CD4-positive, alpha-beta T cell (primary cell): ENCODE results near the gene HTR2A. TPM values are rescaled to one million over a fixed set of nuclear protein-coding genes. Genes with fewer than 3 reads are reported as not detected.
A peak's percentile ranks its signal among the peaks of the same experiment; 100 is the strongest.

Experiments
- ATAC-seq: fragments of 200-7000 bp; cut with Tn5 transposase; one replicate; pipeline ENCODE4 v1.10.0; 2022; ENCODE audit warnings: mild to moderate bottlenecking; ENCODE audit not compliant: poor library complexity
- CTCF ChIA-PET: fragments of 350-600 bp; sonication (Branson Sonifier 250); formaldehyde crosslinking; loops from one replicate; lab custom pipeline; 2021; ENCODE audit warnings: antibody characterized with exemption, inconsistent platforms; lab: Charles Lee
- POLR2A ChIA-PET: fragments of 350-600 bp; sonication (Branson Sonifier 250); formaldehyde crosslinking; loops from one replicate; lab custom pipeline; 2021; ENCODE audit warnings: antibody characterized with exemption, inconsistent platforms; lab: Charles Lee
- DNase-seq, 14 experiments: peaks; one replicate each; pipeline ENCODE4 v3.0.0-alpha.2; 2013 to 2020; ENCODE audit warnings: mixed read lengths in 2 of 14
- H3K27ac ChIP-seq, 2 donors: one replicate each; pipeline versions ENCODE4 v1.5.1 to v1.7.0; 2013; ENCODE audit warnings: low read length in 2 of 2, low read depth in 1 of 2, mild to moderate bottlenecking in 1 of 2
- H3K27me3 ChIP-seq, 2 experiments: 1 replicate in 1 of 2; 2 replicates in 1 of 2; pipeline versions ENCODE4 v1.6.1 to v1.7.0; 2013; ENCODE audit warnings: low read length in 2 of 2, control low read depth in 1 of 2, mild to moderate bottlenecking in 1 of 2, moderate library complexity in 1 of 2; ENCODE audit not compliant: insufficient read depth in 2 of 2, control insufficient read depth in 1 of 2
- H3K36me3 ChIP-seq: one replicate; pipeline ENCODE4 v1.6.1; 2013; ENCODE audit warnings: low read length, control low read depth; ENCODE audit not compliant: insufficient read depth
- H3K4me1 ChIP-seq: one replicate; pipeline ENCODE4 v1.6.1; 2013; ENCODE audit warnings: low read length, control low read depth; ENCODE audit not compliant: insufficient read depth
- H3K4me3 ChIP-seq: one replicate; pipeline ENCODE4 v1.5.1; 2013; ENCODE audit warnings: mild to moderate bottlenecking, low read length, moderate library complexity
- H3K9me3 ChIP-seq, 2 experiments: 1 replicate in 1 of 2; 2 replicates in 1 of 2; pipeline versions ENCODE4 v1.6.1 to v1.7.0; 2013; ENCODE audit warnings: low read length in 2 of 2, mild to moderate bottlenecking in 2 of 2, control low read depth in 1 of 2, moderate library complexity in 1 of 2; ENCODE audit not compliant: control insufficient read depth in 1 of 2, insufficient read depth in 1 of 2
- H3K27ac Mint-ChIP-seq: one replicate; pipeline ENCODE4 v1.8.0; 2020; ENCODE audit warnings: mixed read lengths
- H3K27me3 Mint-ChIP-seq: one replicate; pipeline ENCODE4 v1.8.0; 2021; ENCODE audit warnings: mixed read lengths
- H3K36me3 Mint-ChIP-seq: one replicate; pipeline ENCODE4 v1.8.0; 2021; ENCODE audit warnings: low read depth, mixed read lengths
- H3K4me1 Mint-ChIP-seq: one replicate; pipeline ENCODE4 v1.8.0; 2021; ENCODE audit warnings: low read depth, mixed read lengths
- H3K4me3 Mint-ChIP-seq: one replicate; pipeline ENCODE4 v1.8.0; 2020; ENCODE audit warnings: mild to moderate bottlenecking, mixed read lengths
- H3K9me3 Mint-ChIP-seq: one replicate; pipeline ENCODE4 v1.8.0; 2020; ENCODE audit warnings: mixed read lengths
- intact Hi-C, 2 experiments: fragments of 100-400 bp; cut with DNase I in 1 of 2; cut with micrococcal nuclease in 1 of 2; formaldehyde crosslinking; loops; one replicate each; pipeline versions ENCODE4 v1.15.1 to v1.9.0; 2023 to 2025; cut with DNase I, micrococcal nuclease
- total RNA-seq, 174 experiments: library from RNA in 2 of 174; stranded (reverse) in 2 of 174; gene quantifications; one replicate each; pipeline ENCODE4 v1.2.3 and lab custom pipeline; 2021 to 2026
- TF ChIP-seq, protein P1 (sequence below): fragments of 200-600 bp; IDR thresholded peaks from one replicate; pipeline ENCODE4 v1.8.0; 2022; ENCODE audit warnings: antibody characterized with exemption, mild to moderate bottlenecking

HTR2A gene
- total RNA-seq, 2 experiments from 2014 or later, result not detected

GRCh38 chr13:46795321-46795720, 101.5 kb downstream of the HTR2A start:
- ChIA-PET CTCF (no interaction called here), POLR2A (no interaction called here)
- Histone ChIP-seq H3K4me1 (peaks cover 25% of the 10 kb centered on the region), H3K4me3 (no peak overlapping the region), H3K36me3 (peaks cover 8% of the 10 kb centered on the region), H3K9me3 (no peaks in the 10 kb centered on the region), H3K27me3 (no peaks in the 10 kb centered on the region), H3K27ac (no peak overlapping the region)
- Mint-ChIP-seq H3K27ac (peak overlapping the region; percentile 94), H3K27me3 (no peaks in the 10 kb centered on the region), H3K36me3 (peaks cover 38% of the 10 kb centered on the region), H3K4me3 (peak overlapping the region; percentile 81), H3K9me3 (no peaks in the 10 kb centered on the region), H3K4me1 (peaks cover 44% of the 10 kb centered on the region)
- intact Hi-C loops, result loop anchor here in 1 of 2 experiments (5.0 to 10.0 kb wide), 2 partner anchors 1199 to 1878 kb away; no protein-coding TSS in a partner anchor
- peak in 1 of 14 experiments; percentile 4 for DNase-seq
- no peak for ATAC-seq
- TF ChIP-seq, protein P1, sequence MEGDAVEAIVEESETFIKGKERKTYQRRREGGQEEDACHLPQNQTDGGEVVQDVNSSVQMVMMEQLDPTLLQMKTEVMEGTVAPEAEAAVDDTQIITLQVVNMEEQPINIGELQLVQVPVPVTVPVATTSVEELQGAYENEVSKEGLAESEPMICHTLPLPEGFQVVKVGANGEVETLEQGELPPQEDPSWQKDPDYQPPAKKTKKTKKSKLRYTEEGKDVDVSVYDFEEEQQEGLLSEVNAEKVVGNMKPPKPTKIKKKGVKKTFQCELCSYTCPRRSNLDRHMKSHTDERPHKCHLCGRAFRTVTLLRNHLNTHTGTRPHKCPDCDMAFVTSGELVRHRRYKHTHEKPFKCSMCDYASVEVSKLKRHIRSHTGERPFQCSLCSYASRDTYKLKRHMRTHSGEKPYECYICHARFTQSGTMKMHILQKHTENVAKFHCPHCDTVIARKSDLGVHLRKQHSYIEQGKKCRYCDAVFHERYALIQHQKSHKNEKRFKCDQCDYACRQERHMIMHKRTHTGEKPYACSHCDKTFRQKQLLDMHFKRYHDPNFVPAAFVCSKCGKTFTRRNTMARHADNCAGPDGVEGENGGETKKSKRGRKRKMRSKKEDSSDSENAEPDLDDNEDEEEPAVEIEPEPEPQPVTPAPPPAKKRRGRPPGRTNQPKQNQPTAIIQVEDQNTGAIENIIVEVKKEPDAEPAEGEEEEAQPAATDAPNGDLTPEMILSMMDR, result no peak

GRCh38 chr13:46783504-46783903, 113.3 kb downstream of the HTR2A start:
- no peaks in the 10 kb centered on the region for H3K9me3 Mint-ChIP-seq

GRCh38 chr13:46782691-46783090, 114.2 kb downstream of the HTR2A start:
- H3K4me1 Mint-ChIP-seq, result no peaks in the 10 kb centered on the region
- ATAC-seq, result no peak
- TF ChIP-seq, protein P1, result no peak
- Histone ChIP-seq H3K36me3 (peaks cover 88% of the 10 kb centered on the region), H3K9me3 (no peaks in the 10 kb centered on the region), H3K4me1 (no peaks in the 10 kb centered on the region), H3K27me3 (no peaks in the 10 kb centered on the region), H3K4me3 (no peak overlapping the region), H3K27ac (no peak overlapping the region)
- ChIA-PET POLR2A (no interaction called here), CTCF (no interaction called here)
- no peak overlapping the region for H3K4me3 Mint-ChIP-seq
- intact Hi-C loops, result no loop called here
- H3K36me3 Mint-ChIP-seq, result peaks cover 84% of the 10 kb centered on the region
- DNase-seq, result no peak
- no peaks in the 10 kb centered on the region for H3K9me3 Mint-ChIP-seq
- no peak overlapping the region for H3K27ac Mint-ChIP-seq
- H3K27me3 Mint-ChIP-seq, result no peaks in the 10 kb centered on the region

More at GRCh38 chr13:46783504-46783903, 113.3 kb downstream of the HTR2A start:
- Mint-ChIP-seq H3K4me1 (peaks cover 5% of the 10 kb centered on the region), H3K27ac (no peak overlapping the region), H3K27me3 (no peaks in the 10 kb centered on the region), H3K4me3 (no peak overlapping the region), H3K36me3 (peaks cover 84% of the 10 kb centered on the region)
- ChIA-PET POLR2A (no interaction called here), CTCF (no interaction called here)
- no peak for ATAC-seq
- H3K36me3 ChIP-seq, result peaks cover 87% of the 10 kb centered on the region
- no peak overlapping the region for H3K27ac ChIP-seq
- H3K27me3 ChIP-seq, result no peaks in the 10 kb centered on the region
- no peaks in the 10 kb centered on the region for H3K9me3 ChIP-seq
- DNase-seq, result no peak
- H3K4me1 ChIP-seq, result no peaks in the 10 kb centered on the region
- TF ChIP-seq, protein P1, result no peak
- no peak overlapping the region for H3K4me3 ChIP-seq
- intact Hi-C loops, result no loop called here
